ENCODE data around the gene PKP4. TPM values are rescaled to one million over a fixed set of nuclear protein-coding genes. Genes with fewer than 3 reads are reported as not detected.
A peak's percentile ranks its signal among the peaks of the same experiment; 100 is the strongest.

Gene PKP4
- total RNA-seq, 1 donor from 2014 or later = 119 TPM

DNA sequence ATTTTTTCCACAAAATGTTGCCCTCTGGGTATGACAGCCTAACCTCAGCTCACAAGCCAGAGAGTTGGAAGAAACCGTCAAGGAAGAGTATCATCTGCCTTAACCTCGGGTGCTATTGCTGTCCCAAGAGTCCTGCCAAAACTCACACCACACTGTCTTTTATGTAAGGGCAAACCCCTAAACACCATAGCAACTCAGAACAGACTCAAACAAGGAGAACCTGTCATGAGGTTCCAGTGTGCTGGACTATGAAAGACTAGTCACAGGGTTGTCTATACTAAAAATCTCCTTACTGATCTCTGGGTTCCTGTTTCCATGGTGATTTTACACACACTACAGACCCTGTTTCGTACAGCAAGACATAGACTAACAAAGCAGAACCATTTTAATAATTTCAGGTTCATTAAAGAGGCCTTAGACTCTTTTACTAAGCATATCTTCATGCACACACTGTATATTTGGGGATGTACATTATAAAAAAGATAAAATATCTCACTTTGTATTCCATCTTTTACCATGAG is 159.8 kb downstream of the PKP4 start:
- H3K36me3 Mint-ChIP-seq (ENCODE audit: unreplicated experiment) = peaks cover 25% of the 10 kb centered on the region
- H3K4me3 Mint-ChIP-seq (ENCODE audit: unreplicated experiment) = no peak overlapping the region
- H3K27ac Mint-ChIP-seq (ENCODE audit: unreplicated experiment) = no peak overlapping the region
- no peaks in the 10 kb centered on the region for H3K27me3 Mint-ChIP-seq (ENCODE audit: unreplicated experiment)
- TF ChIP-seq, protein P1, sequence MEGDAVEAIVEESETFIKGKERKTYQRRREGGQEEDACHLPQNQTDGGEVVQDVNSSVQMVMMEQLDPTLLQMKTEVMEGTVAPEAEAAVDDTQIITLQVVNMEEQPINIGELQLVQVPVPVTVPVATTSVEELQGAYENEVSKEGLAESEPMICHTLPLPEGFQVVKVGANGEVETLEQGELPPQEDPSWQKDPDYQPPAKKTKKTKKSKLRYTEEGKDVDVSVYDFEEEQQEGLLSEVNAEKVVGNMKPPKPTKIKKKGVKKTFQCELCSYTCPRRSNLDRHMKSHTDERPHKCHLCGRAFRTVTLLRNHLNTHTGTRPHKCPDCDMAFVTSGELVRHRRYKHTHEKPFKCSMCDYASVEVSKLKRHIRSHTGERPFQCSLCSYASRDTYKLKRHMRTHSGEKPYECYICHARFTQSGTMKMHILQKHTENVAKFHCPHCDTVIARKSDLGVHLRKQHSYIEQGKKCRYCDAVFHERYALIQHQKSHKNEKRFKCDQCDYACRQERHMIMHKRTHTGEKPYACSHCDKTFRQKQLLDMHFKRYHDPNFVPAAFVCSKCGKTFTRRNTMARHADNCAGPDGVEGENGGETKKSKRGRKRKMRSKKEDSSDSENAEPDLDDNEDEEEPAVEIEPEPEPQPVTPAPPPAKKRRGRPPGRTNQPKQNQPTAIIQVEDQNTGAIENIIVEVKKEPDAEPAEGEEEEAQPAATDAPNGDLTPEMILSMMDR (IDR thresholded peaks at IDR 0.05) = no peak
- no peaks in the 10 kb centered on the region for H3K9me3 Mint-ChIP-seq (ENCODE audit: unreplicated experiment)
- peaks cover 6% of the 10 kb centered on the region for H3K4me1 Mint-ChIP-seq (ENCODE audit: unreplicated experiment)
- DNase-seq (ENCODE audit: extremely low spot score, unreplicated experiment) = no peak

DNA sequence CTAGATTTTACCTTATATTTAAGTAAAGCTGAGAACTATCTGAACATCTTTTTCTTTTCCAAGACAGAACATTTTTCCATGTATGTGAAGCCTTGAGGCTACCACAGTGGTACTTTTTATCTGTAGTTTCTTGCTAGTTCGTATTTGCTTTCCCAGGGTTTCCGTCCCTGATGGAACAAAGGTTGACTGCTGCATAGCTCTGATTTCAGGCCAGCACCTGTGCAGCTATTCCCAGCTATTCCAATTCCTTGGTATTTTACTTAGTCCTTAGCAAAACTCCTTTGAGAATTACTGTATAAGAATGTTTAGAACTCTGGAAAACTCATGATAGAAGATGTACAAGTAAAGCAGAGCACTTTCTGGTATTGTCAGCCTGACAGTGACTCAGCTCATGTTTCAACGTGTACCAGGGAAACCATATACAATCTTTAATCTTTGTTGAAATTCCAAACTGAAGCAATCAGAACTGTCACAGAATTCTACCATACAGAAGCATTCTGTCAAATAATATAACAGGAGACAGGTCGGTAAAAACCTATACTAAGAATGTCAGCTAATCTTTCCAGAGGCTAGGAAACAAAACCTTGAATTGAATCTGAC is 162.2 kb downstream of the PKP4 start:
- TF ChIP-seq, protein P1 (IDR thresholded peaks at IDR 0.05) = no peak
- H3K27ac Mint-ChIP-seq (ENCODE audit: unreplicated experiment) = peak overlapping the region; percentile 64
- H3K36me3 Mint-ChIP-seq (ENCODE audit: unreplicated experiment) = peaks cover 42% of the 10 kb centered on the region
- no peak for DNase-seq (ENCODE audit: extremely low spot score, unreplicated experiment)
- H3K9me3 Mint-ChIP-seq (ENCODE audit: unreplicated experiment) = no peaks in the 10 kb centered on the region
- H3K27me3 Mint-ChIP-seq (ENCODE audit: unreplicated experiment) = no peaks in the 10 kb centered on the region
- no peak overlapping the region for H3K4me3 Mint-ChIP-seq (ENCODE audit: unreplicated experiment)
- peaks cover 8% of the 10 kb centered on the region for H3K4me1 Mint-ChIP-seq (ENCODE audit: unreplicated experiment)

GRCh38 chr2:158619496-158619895 is 162.7 kb downstream of the PKP4 start:
- H3K4me1 Mint-ChIP-seq (ENCODE audit: unreplicated experiment) = peaks cover 8% of the 10 kb centered on the region
- no peaks in the 10 kb centered on the region for H3K9me3 Mint-ChIP-seq (ENCODE audit: unreplicated experiment)
- TF ChIP-seq, protein P1 (IDR thresholded peaks at IDR 0.05) = no peak
- DNase-seq (ENCODE audit: extremely low spot score, unreplicated experiment) = no peak
- peak overlapping the region; percentile 14 for H3K27ac Mint-ChIP-seq (ENCODE audit: unreplicated experiment)
- H3K36me3 Mint-ChIP-seq (ENCODE audit: unreplicated experiment) = peaks cover 44% of the 10 kb centered on the region
- no peaks in the 10 kb centered on the region for H3K27me3 Mint-ChIP-seq (ENCODE audit: unreplicated experiment)
- H3K4me3 Mint-ChIP-seq (ENCODE audit: unreplicated experiment) = no peak overlapping the region

DNA sequence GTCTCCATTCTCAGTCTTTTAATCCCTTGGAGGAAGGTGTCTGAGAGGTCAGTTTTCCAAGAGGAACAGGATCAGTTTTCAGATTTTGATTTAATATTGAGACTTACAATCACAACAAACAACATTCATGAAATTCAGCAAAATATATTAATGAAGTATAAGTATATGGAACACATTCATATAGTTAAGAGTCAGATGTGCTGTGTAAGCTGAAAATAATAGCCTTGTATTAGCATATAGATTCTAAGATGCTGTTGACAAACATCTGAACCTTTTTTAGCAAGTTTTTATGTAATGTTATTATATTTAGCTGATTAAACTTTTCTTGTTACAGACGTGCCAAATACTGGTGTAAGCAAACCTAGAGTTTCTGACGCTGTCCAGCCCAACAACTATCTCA is 163.9 kb downstream of the PKP4 start:
- Mint-ChIP-seq H3K4me3 (ENCODE audit: unreplicated experiment) (no peak overlapping the region), H3K4me1 (ENCODE audit: unreplicated experiment) (peaks cover 8% of the 10 kb centered on the region), H3K27ac (ENCODE audit: unreplicated experiment) (no peak overlapping the region), H3K36me3 (ENCODE audit: unreplicated experiment) (peaks cover 53% of the 10 kb centered on the region), H3K27me3 (ENCODE audit: unreplicated experiment) (no peaks in the 10 kb centered on the region), H3K9me3 (ENCODE audit: unreplicated experiment) (no peaks in the 10 kb centered on the region)
- TF ChIP-seq, protein P1 (IDR thresholded peaks at IDR 0.05) = no peak
- DNase-seq (ENCODE audit: extremely low spot score, unreplicated experiment) = no peak

DNA sequence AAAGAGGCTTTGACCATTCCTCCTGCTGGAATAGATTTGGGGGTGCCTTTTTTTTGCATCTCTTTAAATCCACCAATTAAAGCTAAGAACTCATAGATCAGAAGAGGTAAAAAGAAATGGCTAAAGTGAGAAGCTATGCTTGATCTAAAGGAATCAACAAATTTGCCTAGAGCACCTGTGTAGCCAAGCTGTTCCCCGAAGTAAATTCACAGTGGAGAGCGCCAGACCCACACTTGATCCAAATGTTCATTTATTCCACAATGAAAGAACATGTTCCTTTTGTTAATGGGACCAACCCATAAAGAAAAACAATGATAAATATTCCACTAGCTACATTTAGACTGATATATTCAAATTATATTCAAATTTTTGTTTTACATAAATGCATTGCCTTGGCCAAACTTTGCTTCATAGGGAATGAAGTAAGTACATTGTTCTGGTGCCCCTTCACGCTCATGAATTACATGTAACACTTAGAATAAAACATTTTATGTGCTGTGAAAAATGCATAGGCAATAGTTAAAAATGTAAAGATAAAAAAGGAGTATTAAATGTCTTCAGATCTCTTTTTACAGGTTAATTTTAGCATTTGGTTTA is 167.4 kb downstream of the PKP4 start:
- DNase-seq (ENCODE audit: extremely low spot score, unreplicated experiment) = no peak
- Mint-ChIP-seq H3K4me3 (ENCODE audit: unreplicated experiment) (no peak overlapping the region), H3K9me3 (ENCODE audit: unreplicated experiment) (no peaks in the 10 kb centered on the region), H3K27me3 (ENCODE audit: unreplicated experiment) (no peaks in the 10 kb centered on the region), H3K27ac (ENCODE audit: unreplicated experiment) (no peak overlapping the region), H3K36me3 (ENCODE audit: unreplicated experiment) (peaks cover 56% of the 10 kb centered on the region), H3K4me1 (ENCODE audit: unreplicated experiment) (peaks cover 5% of the 10 kb centered on the region)
- TF ChIP-seq, protein P1 (IDR thresholded peaks at IDR 0.05) = no peak

Measured in osteocyte (in vitro differentiated cells).